GM08714 (cell line): Measurements from ENCODE around the gene PRDX6.
"Not testable (repeated sequence)": the region's sequence is repeated elsewhere in the genome, so short reads cannot be mapped to it uniquely, and the experiment has no call there.

Experiments
- H3K4me3 ChIP-seq: fragments of 200-500 bp; sonication (Bioruptor generic); 2 replicates; pipeline ENCODE4 v1.5.1; 2014; ENCODE audit warnings: mild to moderate bottlenecking, low read length, inconsistent platforms
- ZNF274 ChIP-seq: IDR thresholded peaks from 2 replicates; pipeline ENCODE4 v1.6.1; 2012; ENCODE audit warnings: mild to moderate bottlenecking, low read depth, low read length

The PRDX6 gene

DNA sequence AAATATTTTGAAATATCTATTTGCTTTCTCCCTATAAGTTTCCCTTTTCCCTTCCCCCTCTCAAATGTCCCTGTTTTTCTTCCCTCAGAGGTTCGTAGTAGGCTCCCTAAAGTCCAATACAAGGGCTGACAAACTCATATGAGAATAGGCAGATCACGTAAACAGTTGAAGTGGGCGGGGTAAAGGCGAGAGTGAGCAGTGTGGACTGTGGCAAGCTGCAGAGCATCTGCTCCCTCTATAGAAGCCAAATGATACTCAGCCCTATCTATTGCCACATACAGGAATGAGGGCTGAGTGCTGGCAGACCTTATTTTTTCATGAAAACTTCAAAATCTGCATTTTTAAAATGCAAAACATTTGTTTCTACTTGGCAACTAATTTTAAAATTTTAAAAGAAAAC is 26.3 kb downstream of the PRDX6 start:
- TF ChIP-seq ZNF274, result no peak
- no peak overlapping the region for H3K4me3 ChIP-seq

- no peak overlapping the region for H3K4me3 ChIP-seq
Measured at GRCh38 chr1:173504268-173504667, 27.1 kb downstream of the PRDX6 start.

DNA sequence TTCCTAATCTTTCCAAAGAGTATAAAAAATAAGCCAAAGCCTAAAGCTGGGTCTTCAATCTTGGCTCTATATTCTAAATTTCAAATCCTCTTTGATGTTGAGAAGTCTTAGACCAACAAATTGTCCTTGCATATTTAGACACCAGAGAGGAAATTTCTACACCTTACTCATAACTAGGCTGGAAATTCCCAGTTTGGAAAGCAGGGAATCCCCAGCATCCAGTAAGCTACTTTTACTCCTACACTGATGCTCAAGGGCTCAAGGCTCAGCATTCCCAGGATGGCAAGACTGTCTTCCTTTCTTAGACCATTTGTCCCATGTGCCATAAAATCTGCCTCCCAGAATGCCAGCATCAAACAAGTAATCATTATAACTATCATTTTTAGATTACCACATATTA is 28.3 kb downstream of the PRDX6 start:
- H3K4me3 ChIP-seq, result no peak overlapping the region
- no peak for TF ChIP-seq ZNF274

More at GRCh38 chr1:173504268-173504667, 27.1 kb downstream of the PRDX6 start:
- no peak for TF ChIP-seq ZNF274

DNA sequence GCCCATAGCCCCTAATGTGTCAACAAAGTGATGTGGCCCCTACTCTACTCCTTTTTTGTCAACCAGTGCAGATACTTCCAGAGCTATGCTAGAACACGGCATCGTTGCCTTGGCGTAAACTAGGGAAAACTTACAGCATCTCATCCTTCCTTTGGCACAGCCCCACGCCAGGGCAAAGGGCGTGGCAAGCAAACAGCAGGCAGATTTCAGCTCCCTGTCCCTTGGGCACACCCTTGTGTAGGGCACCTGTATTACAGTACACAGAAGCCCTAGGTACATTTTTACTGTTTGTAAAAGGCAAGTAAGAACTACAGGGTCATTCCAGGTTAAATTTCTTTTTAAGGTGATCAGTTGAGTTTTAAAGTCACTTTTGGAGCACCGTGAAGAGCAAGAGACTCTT is 29.3 kb downstream of the PRDX6 start:
- H3K4me3 ChIP-seq, result no peak overlapping the region
- no peak for TF ChIP-seq ZNF274

DNA sequence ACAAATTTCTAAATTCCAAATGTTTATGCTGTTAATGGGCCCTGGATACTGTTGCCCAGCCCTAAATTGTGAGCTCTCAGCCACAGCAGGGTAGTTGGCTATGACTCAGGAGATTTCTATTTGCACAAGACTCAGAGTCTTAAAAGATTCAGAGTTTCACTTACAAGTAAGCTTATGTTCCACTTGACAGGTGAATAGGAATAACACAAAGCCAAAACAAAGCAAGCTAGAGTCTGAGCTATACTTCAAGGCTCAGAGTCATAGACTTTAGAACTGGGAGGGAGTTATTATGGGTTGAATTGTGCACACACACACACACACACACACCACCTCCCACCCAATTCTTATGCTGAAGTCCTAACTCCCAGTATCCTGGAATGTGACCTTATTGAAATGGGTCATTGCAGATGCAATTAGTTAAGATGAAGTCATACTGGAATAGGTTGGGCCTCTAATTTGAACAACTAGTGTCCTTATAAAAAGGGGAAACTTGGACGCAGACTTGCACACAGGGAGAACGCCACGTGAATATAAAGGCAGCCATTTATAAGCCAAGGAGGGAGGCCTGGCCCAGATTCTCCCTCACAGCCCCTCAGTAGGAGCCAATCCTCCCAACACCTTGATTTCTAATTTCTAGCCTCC is 30.2 kb downstream of the PRDX6 start:
- H3K4me3 ChIP-seq, result no peak overlapping the region
- TF ChIP-seq ZNF274, result no peak

- no peak for TF ChIP-seq ZNF274
- no peak overlapping the region for H3K4me3 ChIP-seq
Measured at GRCh38 chr1:173507847-173508209, 30.7 kb downstream of the PRDX6 start.

GRCh38 chr1:173508541-173508940 is 31.4 kb downstream of the PRDX6 start:
- no peak for TF ChIP-seq ZNF274
- no peak overlapping the region for H3K4me3 ChIP-seq

- no peak overlapping the region for H3K4me3 ChIP-seq
- no peak for TF ChIP-seq ZNF274
Measured at GRCh38 chr1:173509797-173510196, 32.7 kb downstream of the PRDX6 start.

GRCh38 chr1:173514503-173514902 is 37.4 kb downstream of the PRDX6 start:
- not testable (repeated sequence) for H3K4me3 ChIP-seq

DNA sequence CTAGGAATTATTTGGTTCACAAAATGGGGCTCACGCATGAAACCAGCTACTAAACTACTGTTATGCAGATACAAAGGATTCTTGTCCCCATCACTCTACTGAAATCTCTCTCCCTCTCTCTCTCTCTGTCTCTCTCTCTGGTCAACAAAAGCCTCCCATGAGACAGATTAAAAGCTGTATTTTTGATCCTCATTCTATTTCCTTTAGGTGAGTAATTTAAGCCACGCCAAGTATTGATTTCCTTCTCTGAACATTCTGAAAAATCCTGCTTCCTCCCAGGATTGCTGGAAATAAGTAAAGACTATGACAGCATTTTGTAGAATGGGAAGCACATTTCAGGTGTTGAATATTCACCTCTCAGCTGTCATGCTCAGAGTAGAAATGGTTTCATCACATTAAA is 43.7 kb downstream of the PRDX6 start:
- TF ChIP-seq ZNF274, result no peak
- H3K4me3 ChIP-seq, result no peak overlapping the region

- no peak overlapping the region for H3K4me3 ChIP-seq
- TF ChIP-seq ZNF274, result no peak
Measured at GRCh38 chr1:173523329-173523728, 46.2 kb downstream of the PRDX6 start.

DNA sequence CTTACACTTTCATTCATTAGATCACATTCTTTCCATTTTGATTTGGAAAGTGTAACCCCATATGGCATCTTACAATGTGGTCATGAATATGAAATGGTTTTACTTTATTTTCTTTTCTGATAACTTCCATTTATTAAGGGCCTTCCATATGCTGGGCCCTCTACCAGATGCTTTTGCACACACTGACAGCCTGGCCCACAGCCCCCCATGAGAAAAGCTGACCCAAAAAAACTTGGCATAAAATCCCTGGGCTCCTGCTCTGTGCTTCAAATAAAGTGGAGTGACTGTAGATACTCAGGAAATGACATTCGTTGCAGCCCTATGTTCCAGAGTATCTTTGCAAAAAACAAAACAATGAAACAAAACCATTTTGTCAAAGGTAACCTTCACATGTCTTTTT is 48.8 kb downstream of the PRDX6 start:
- TF ChIP-seq ZNF274, result no peak

GRCh38 chr1:173527151-173527826 is 50.2 kb downstream of the PRDX6 start:
- no peak overlapping the region for H3K4me3 ChIP-seq
- TF ChIP-seq ZNF274, result no peak

More for the DNA sequence above, 48.8 kb downstream of the PRDX6 start:
- no peak overlapping the region for H3K4me3 ChIP-seq

DNA sequence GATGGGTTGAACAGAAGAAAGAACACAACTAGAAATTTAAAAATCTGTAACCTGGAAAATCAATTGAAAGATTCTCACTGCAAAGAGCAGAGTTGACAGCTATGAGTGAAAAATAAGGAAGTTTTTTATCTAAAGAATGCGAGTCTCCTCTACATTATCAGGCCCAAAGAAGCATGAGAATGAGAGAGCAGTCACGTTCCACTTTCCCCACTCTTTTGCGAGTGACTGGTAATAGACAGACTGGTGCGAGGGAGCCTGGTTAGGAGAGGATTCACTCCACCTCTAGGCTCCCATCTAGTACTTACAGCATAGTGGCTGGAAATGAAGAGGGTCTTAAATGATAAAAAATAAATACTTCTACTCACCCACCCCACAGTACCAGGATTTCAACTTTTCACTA is 52.0 kb downstream of the PRDX6 start:
- no peak for TF ChIP-seq ZNF274
- no peak overlapping the region for H3K4me3 ChIP-seq

GRCh38 chr1:173530795-173531693 is 53.9 kb downstream of the PRDX6 start:
- no peak for TF ChIP-seq ZNF274
- no peak overlapping the region for H3K4me3 ChIP-seq
